GM12864 (cell line): Measurements from ENCODE around the gene TTLL1.

ENCODE experiments used
- DNase-seq: peaks from one replicate; pipeline ENCODE4 v3.0.0-alpha.2; 2011; ENCODE audit warnings: low read depth
- H3K4me3 ChIP-seq: 2 replicates; pipeline ENCODE4 v1.5.1; 2011; ENCODE audit warnings: mild to moderate bottlenecking, low read depth, low read length, control low read depth
- TF ChIP-seq, protein P1 (sequence below): IDR thresholded peaks from 2 replicates; pipeline ENCODE4 v1.5.1; 2011; ENCODE audit warnings: low read depth, mild to moderate bottlenecking, moderate library complexity, low read length, control low read depth, inconsistent platforms; ENCODE audit errors: missing control alignments

Gene TTLL1

DNA sequence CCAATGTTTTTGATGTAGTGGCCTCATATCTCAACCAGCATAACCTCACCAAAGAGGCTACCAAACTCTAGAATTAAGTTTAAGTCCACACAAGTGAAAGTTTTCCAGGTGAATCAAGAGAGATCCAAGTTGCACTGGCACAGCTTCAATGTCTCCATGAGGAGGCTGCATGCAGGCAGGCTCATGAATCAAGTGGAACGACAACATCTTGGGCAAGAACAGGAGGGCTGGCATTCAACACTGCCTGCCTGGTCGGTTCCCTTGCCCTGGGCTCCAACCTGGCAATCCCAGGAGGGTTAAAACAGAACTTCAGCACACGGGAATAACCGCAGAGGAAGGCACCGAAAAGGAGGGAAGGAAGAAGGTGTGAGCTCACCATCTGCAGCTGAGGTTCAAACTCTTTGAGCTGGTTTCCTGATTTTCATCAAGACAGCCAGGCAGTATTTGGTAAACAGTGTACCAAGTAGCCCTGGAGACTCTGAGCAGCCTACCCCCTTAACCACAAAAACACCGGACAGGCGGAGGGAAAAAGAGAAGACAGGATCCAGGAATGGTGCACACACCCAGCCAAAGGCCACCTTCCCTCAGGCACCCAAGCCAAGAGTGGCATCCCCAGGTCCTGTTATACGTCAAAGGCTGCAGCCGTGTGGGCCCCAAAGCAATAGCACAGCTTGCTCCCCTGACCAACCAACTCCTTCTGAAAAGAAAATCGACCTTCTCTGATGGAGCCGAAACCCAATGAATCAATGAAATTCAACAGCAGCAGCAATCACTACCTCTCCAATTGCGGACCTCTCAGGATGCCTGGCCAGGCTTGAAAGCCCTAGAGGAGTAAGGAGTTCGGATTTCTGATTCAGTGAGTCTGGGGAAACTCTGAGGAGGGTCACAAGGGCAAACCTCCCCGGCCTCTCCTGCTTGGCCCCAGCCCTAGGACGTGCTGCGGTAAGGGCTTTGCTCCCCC lies 75.6 kb downstream of the TTLL1 start:
- DNase-seq: no peak
- TF ChIP-seq, protein P1, sequence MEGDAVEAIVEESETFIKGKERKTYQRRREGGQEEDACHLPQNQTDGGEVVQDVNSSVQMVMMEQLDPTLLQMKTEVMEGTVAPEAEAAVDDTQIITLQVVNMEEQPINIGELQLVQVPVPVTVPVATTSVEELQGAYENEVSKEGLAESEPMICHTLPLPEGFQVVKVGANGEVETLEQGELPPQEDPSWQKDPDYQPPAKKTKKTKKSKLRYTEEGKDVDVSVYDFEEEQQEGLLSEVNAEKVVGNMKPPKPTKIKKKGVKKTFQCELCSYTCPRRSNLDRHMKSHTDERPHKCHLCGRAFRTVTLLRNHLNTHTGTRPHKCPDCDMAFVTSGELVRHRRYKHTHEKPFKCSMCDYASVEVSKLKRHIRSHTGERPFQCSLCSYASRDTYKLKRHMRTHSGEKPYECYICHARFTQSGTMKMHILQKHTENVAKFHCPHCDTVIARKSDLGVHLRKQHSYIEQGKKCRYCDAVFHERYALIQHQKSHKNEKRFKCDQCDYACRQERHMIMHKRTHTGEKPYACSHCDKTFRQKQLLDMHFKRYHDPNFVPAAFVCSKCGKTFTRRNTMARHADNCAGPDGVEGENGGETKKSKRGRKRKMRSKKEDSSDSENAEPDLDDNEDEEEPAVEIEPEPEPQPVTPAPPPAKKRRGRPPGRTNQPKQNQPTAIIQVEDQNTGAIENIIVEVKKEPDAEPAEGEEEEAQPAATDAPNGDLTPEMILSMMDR: no peak

DNA sequence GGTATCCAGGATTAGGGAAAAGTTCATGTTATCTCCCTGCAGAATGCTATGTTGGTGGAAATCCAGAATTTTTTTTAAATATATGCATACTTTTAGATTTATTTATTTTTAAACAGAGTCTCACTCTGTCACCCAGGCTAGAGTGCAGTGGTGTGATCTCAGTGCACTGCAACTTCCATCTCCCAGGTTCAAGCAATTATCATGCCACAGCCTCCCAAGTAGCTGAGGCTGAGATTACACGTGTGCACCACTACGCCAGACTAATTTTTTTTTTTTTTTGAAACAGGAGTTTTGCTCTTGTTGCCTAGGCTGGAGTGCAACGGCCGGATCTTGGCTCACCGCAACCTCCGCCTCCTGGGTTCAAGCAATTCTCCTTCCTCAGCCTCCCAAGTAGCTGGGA lies 76.8 kb downstream of the TTLL1 start:
- no peak overlapping the region for H3K4me3 ChIP-seq
- TF ChIP-seq, protein P1: no peak
- DNase-seq: no peak

More for the DNA sequence above, 75.6 kb downstream of the TTLL1 start:
- H3K4me3 ChIP-seq: peak overlapping the region; percentile 71

DNA sequence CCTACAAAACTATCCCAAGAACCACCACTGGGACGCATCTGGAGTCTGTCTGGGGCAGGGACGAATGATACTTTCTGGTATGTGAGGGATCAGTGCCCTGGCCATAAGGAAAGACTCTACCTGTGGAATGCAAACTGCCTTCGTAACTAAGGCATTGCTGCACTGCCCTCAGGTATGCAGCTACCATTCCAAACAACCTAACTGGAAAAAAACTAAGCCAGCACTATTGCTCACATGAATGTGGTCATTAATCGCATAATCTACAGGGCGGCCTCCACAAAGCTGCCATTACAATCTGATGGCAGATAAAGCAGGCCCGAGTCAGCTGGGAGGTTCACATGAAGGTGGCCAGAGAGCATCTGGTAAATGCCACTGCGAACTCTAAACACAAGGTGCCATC lies 78.1 kb downstream of the TTLL1 start:
- H3K4me3 ChIP-seq: no peak overlapping the region
- TF ChIP-seq, protein P1: no peak
- DNase-seq: no peak

DNA sequence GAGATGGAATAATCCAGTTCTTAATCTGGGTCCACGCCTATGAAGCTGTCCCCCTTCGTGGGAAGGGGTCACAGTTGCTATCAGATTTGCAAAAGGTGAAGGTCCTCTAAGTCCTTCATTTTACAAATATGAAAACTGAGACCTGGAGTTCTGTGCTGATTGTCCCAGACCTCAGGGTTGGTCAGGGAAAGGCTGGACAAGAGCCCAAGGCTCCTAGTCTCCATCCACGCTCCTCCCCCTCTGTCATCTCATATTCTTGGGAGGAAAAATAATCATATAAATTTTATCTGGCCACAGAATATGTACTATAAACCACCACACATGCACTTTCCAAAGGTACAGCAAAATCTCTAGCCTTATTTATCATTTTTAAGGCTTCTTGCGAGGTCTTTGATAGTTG lies 79.7 kb downstream of the TTLL1 start:
- DNase-seq: no peak
- TF ChIP-seq, protein P1: no peak
- no peak overlapping the region for H3K4me3 ChIP-seq

DNA sequence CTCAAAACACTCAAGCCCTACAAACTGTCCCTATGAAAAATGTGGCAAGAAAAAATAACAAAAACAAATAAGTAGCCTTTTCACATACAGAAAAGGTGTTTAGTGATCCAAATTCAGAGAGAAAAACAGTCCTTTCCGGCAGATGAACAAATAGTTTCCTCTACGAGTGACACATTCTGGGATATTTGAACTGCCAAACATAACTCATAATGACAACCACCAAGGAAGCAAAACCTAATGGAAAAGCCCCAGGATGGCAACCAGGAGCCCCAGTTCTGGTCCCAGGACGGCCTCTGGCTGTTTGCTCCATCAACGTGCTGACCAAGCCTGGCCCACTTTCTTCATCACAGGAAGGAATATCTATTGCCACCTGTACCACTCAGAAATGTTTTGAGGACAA lies 80.3 kb downstream of the TTLL1 start:
- no peak for DNase-seq
- TF ChIP-seq, protein P1: no peak
- no peak overlapping the region for H3K4me3 ChIP-seq

DNA sequence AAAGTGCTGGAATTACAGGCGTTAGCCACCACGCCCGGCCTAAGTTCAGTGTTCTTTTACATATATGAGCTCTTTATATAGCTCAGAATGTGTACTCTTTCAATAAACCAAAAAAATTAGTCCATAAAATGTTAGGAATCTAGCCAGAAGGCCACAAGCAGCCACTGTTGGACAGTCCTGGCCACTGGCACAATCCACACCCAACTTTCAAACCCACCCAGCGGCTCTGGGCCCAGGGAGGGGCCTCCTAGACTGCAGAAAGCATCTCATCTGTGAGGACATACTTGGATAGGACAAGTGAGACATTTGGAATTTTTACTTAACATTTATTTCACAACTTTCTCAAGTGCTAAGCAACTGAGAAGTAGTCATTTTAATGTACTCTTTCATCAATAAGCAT lies 80.7 kb downstream of the TTLL1 start:
- TF ChIP-seq, protein P1: no peak
- H3K4me3 ChIP-seq: no peak overlapping the region
- no peak for DNase-seq
